ENCODE results near the gene RNF166. TPM values are rescaled to one million over a fixed set of nuclear protein-coding genes. Genes with fewer than 3 reads are reported as not detected.
A peak's percentile ranks its signal among the peaks of the same experiment; 100 is the strongest.

Gene RNF166
- polyA plus RNA-seq, 3 donors = 99.3 to 255 (median 120) TPM

DNA sequence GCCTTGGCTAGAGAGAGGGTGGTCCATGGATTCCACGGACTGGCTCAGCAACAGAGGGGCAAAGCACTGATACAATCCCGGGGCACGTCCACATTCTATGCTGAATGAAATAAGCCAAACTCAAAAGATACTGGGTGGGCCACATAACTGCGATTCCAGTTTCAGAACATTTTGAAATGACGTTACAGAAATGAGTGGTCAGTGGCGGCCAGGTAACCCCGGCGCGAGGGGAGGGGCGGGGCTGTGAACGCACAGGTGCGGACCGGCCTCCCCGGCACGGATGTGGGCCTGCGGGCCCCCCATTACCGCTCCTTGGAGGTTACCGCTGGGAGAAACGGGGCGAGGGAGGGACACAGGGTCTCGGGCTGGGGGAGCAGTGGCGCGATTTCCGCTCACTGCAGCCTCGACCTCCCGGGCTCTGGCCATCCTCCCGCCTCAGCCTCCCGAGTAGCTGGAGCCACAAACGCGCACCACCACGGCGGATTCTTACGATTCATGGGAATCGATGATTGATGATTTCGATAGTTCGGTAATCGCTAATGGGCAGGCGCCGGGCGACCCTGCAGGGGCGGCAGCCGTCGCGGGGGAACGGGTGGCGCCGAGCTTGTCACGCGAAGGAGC lies 43.9 kb downstream of the RNF166 start:
- peaks cover 20 to 21% of the 10 kb centered on the region in 2 donors for H3K4me1 ChIP-seq (ENCODE audit: control insufficient read depth in 1 of 2, insufficient read depth in 2 of 2, low read length in 2 of 2)
- peaks cover 6% of the 10 kb centered on the region for H3K79me2 ChIP-seq (ENCODE audit: insufficient read depth, low read length)
- intact Hi-C loops (cut with micrococcal nuclease) = loop anchor here (2.0 to 10.0 kb wide), 4 partner anchors 22 to 90 kb away; partner anchors contain the start of gene ZC3H18 (in 2 of the 2)
- 4% methylated on average over 49 of the region's 49 CpGs for WGBS (ENCODE audit: insufficient coverage)
- TF ChIP-seq, protein P1, sequence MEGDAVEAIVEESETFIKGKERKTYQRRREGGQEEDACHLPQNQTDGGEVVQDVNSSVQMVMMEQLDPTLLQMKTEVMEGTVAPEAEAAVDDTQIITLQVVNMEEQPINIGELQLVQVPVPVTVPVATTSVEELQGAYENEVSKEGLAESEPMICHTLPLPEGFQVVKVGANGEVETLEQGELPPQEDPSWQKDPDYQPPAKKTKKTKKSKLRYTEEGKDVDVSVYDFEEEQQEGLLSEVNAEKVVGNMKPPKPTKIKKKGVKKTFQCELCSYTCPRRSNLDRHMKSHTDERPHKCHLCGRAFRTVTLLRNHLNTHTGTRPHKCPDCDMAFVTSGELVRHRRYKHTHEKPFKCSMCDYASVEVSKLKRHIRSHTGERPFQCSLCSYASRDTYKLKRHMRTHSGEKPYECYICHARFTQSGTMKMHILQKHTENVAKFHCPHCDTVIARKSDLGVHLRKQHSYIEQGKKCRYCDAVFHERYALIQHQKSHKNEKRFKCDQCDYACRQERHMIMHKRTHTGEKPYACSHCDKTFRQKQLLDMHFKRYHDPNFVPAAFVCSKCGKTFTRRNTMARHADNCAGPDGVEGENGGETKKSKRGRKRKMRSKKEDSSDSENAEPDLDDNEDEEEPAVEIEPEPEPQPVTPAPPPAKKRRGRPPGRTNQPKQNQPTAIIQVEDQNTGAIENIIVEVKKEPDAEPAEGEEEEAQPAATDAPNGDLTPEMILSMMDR (IDR thresholded peaks at IDR 0.05) = no peak
- peak overlapping the region; percentile 74 to 83 for H3K4me3 Mint-ChIP-seq
- no peaks in the 10 kb centered on the region for H3K9me3 ChIP-seq (replicated peaks in 1 of 2; ENCODE audit: control insufficient read depth in 1 of 2, insufficient read depth in 1 of 2, low read length in 2 of 2)
- no peaks in the 10 kb centered on the region for H3K27me3 ChIP-seq (ENCODE audit: control insufficient read depth in 2 of 2, insufficient read depth in 2 of 2, low read length in 2 of 2)
- peak overlapping the region; percentile 69 to 87 (median 81) for H3K4me3 ChIP-seq (replicated peaks in 1 of 3; ENCODE audit: low read depth in 2 of 3, low read length in 3 of 3)
- no peaks in the 10 kb centered on the region for H4K20me1 ChIP-seq (ENCODE audit: insufficient read depth, low read length)
- peaks cover 0 to 3% (median 3%) of the 10 kb centered on the region in 3 donors for H3K27me3 Mint-ChIP-seq (ENCODE audit: low read depth in 3 of 3)
- no peak for DNase-seq
- peak overlapping the region in 1 of 2 donors; percentile 93 for H3K27ac ChIP-seq (ENCODE audit: low read depth in 1 of 2, low read length in 2 of 2)
- H3K4me1 Mint-ChIP-seq = peaks cover 19% of the 10 kb centered on the region
- peak overlapping the region; percentile 85 for H3K9ac ChIP-seq (ENCODE audit: insufficient read depth, low read length, poor library complexity, severe bottlenecking)
- no peaks in the 10 kb centered on the region for H3K36me3 ChIP-seq (replicated peaks in 1 of 2; ENCODE audit: control insufficient read depth in 1 of 2, insufficient read depth in 2 of 2, low read length in 2 of 2)
- peaks cover 12 to 30% of the 10 kb centered on the region in 2 donors for H3K36me3 Mint-ChIP-seq
- no peaks in the 10 kb centered on the region for H3K9me3 Mint-ChIP-seq
- peak overlapping the region; percentile 82 for H3K4me2 ChIP-seq (replicated peaks; ENCODE audit: extremely low read depth, low read length, poor library complexity, severe bottlenecking)
- peak overlapping the region; percentile 92 for H2AFZ ChIP-seq (ENCODE audit: insufficient read depth, low read depth, low read length, poor library complexity, severe bottlenecking)
- H3K27ac Mint-ChIP-seq = peak overlapping the region; percentile 64 to 92 (median 83)

- DNase-seq = no peak
- Mint-ChIP-seq H3K9me3 (no peaks in the 10 kb centered on the region), H3K36me3 (peaks cover 12 to 35% of the 10 kb centered on the region in 2 donors), H3K27ac (no peak overlapping the region), H3K4me1 (peaks cover 19% of the 10 kb centered on the region), H3K4me3 (no peak overlapping the region), H3K27me3 (ENCODE audit: low read depth in 3 of 3) (peaks cover 0 to 3% (median 3%) of the 10 kb centered on the region in 3 donors)
- no peak overlapping the region for H3K27ac ChIP-seq (ENCODE audit: low read depth in 1 of 2, low read length in 2 of 2)
- WGBS (ENCODE audit: insufficient coverage) = 87% methylated on average over 4 of the region's 10 CpGs
- H3K27me3 ChIP-seq (ENCODE audit: control insufficient read depth in 2 of 2, insufficient read depth in 2 of 2, low read length in 2 of 2) = no peaks in the 10 kb centered on the region
- H3K9ac ChIP-seq (ENCODE audit: insufficient read depth, low read length, poor library complexity, severe bottlenecking) = no peak overlapping the region
- no peaks in the 10 kb centered on the region for H4K20me1 ChIP-seq (ENCODE audit: insufficient read depth, low read length)
- peaks cover 6% of the 10 kb centered on the region for H3K79me2 ChIP-seq (ENCODE audit: insufficient read depth, low read length)
- TF ChIP-seq, protein P1 (IDR thresholded peaks at IDR 0.05) = no peak
- no peak overlapping the region for H2AFZ ChIP-seq (ENCODE audit: insufficient read depth, low read depth, low read length, poor library complexity, severe bottlenecking)
- no peak overlapping the region for H3K4me3 ChIP-seq (replicated peaks in 1 of 3; ENCODE audit: low read depth in 2 of 3, low read length in 3 of 3)
- no peak overlapping the region for H3K4me2 ChIP-seq (replicated peaks; ENCODE audit: extremely low read depth, low read length, poor library complexity, severe bottlenecking)
- intact Hi-C loops (cut with micrococcal nuclease) = loop anchor here (5.0 to 10.0 kb wide), 3 partner anchors 41 to 89 kb away; partner anchors contain the start of gene ZC3H18 (in 2 of the 2)
- H3K36me3 ChIP-seq (replicated peaks in 1 of 2; ENCODE audit: control insufficient read depth in 1 of 2, insufficient read depth in 2 of 2, low read length in 2 of 2) = no peaks in the 10 kb centered on the region
- H3K9me3 ChIP-seq (replicated peaks in 1 of 2; ENCODE audit: control insufficient read depth in 1 of 2, insufficient read depth in 1 of 2, low read length in 2 of 2) = no peaks in the 10 kb centered on the region
- peaks cover 20 to 21% of the 10 kb centered on the region in 2 donors for H3K4me1 ChIP-seq (ENCODE audit: control insufficient read depth in 1 of 2, insufficient read depth in 2 of 2, low read length in 2 of 2)
Measured at GRCh38 chr16:88661468-88661867, 44.7 kb downstream of the RNF166 start.

Measured in CD14-positive monocyte (primary cell).